Tibial nerve (tissue), 4 donors: Measurements from ENCODE around the gene SCD. TPM values are rescaled to one million over a fixed set of nuclear protein-coding genes. Genes with fewer than 3 reads are reported as not detected.

ENCODE experiments used
- DNase-seq, 2 donors: peaks; one replicate each; pipeline ENCODE4 v3.0.0-alpha.2; 2019; ENCODE audit warnings: low spot score in 2 of 2
- H3K27ac ChIP-seq, 4 donors: fragments of 200-600 bp; sonication (generic) in 3 of 4; one replicate each; pipeline ENCODE4 v1.5.1; 2017 to 2019; ENCODE audit warnings: mild to moderate bottlenecking in 1 of 4
- H3K27me3 ChIP-seq, 2 donors: fragments of 200-600 bp; sonication (generic) in 1 of 2; one replicate each; pipeline versions ENCODE4 v1.5.1 to v1.6.0; 2017 to 2019
- H3K36me3 ChIP-seq, 3 donors: fragments of 200-600 bp; sonication (generic); one replicate each; pipeline ENCODE4 v1.5.1; 2018 to 2019
- H3K4me1 ChIP-seq, 4 donors: fragments of 200-600 bp; sonication (generic) in 3 of 4; one replicate each; pipeline ENCODE4 v1.5.1; 2017 to 2019
- H3K4me3 ChIP-seq, 4 donors: fragments of 200-600 bp; sonication (generic) in 3 of 4; one replicate each; pipeline ENCODE4 v1.5.1; 2017 to 2019; ENCODE audit warnings: mild to moderate bottlenecking in 1 of 4, moderate library complexity in 1 of 4
- H3K9me3 ChIP-seq, 4 donors: fragments of 200-600 bp; sonication (generic) in 3 of 4; one replicate each; pipeline ENCODE4 v1.5.1; 2017 to 2019
- CTCF ChIP-seq, 5 experiments: fragments of 200-600 bp in 3 of 5; fragments of 450-650 bp in 2 of 5; sonication (generic) in 3 of 5; IDR thresholded peaks; one replicate each; pipeline ENCODE4 v1.5.1; 2016 to 2019; ENCODE audit warnings: antibody characterized with exemption in 5 of 5, mild to moderate bottlenecking in 3 of 5, moderate library complexity in 2 of 5
- EP300 ChIP-seq, 2 donors: sonication (generic); formaldehyde crosslinking; IDR thresholded peaks; one replicate each; pipeline ENCODE4 v1.6.1; 2017; ENCODE audit warnings: antibody characterized with exemption in 2 of 2, mild to moderate bottlenecking in 1 of 2
- POLR2A ChIP-seq, 2 donors: fragments of 450-650 bp; IDR thresholded peaks; one replicate each; pipeline ENCODE4 v1.6.1; 2017; ENCODE audit warnings: antibody characterized with exemption in 2 of 2, mild to moderate bottlenecking in 2 of 2, moderate library complexity in 2 of 2
- WGBS, 2 donors: methylation state at CpG; one replicate each; pipeline ENCODE4 v1.1.5; 2018; 5-methylcytosine and 5-hydroxymethylcytosine counted together
- total RNA-seq, 4 donors: library from RNA; depleted of rRNA; stranded (reverse); fragments of >200 nt; gene quantifications; one replicate each; pipeline ENCODE4 v1.1.0, GENCODE V29; 2016

The SCD gene
- total RNA-seq, 4 donors from 2014 or later, result 118 to 500 (median 249) TPM

GRCh38 chr10:100392686-100393003 is 45.6 kb downstream of the SCD start:
- Histone ChIP-seq H3K27ac (no peak overlapping the region), H3K4me3 (no peak overlapping the region), H3K27me3 (no peaks in the 10 kb centered on the region), H3K36me3 (peaks cover 0 to 12% (median 0%) of the 10 kb centered on the region in 3 donors), H3K9me3 (no peaks in the 10 kb centered on the region), H3K4me1 (no peaks in the 10 kb centered on the region)
- DNase-seq, result no peak
- WGBS, 2 donors, result 100% methylated on average over 1 of the region's 1 CpG
- no peak for TF ChIP-seq POLR2A (IDR thresholded peaks at IDR 0.05)
- TF ChIP-seq EP300 (IDR thresholded peaks at IDR 0.05), result no peak
- TF ChIP-seq CTCF (IDR thresholded peaks at IDR 0.05), result no peak

- TF ChIP-seq CTCF (IDR thresholded peaks at IDR 0.05) (no peak), EP300 (IDR thresholded peaks at IDR 0.05) (no peak), POLR2A (IDR thresholded peaks at IDR 0.05) (no peak)
- Histone ChIP-seq H3K27ac (no peak overlapping the region), H3K27me3 (no peaks in the 10 kb centered on the region), H3K36me3 (peaks cover 0 to 8% (median 0%) of the 10 kb centered on the region in 3 donors), H3K4me1 (no peaks in the 10 kb centered on the region), H3K9me3 (no peaks in the 10 kb centered on the region), H3K4me3 (no peak overlapping the region)
- 74 to 98% methylated on average over 2 of the region's 2 CpGs for WGBS, 2 donors
- no peak for DNase-seq
Observed at GRCh38 chr10:100395626-100396025, 48.6 kb downstream of the SCD start.

- Histone ChIP-seq H3K27me3 (no peaks in the 10 kb centered on the region), H3K4me1 (no peaks in the 10 kb centered on the region), H3K27ac (no peak overlapping the region), H3K9me3 (no peaks in the 10 kb centered on the region), H3K36me3 (peaks cover 0 to 8% (median 0%) of the 10 kb centered on the region in 3 donors), H3K4me3 (no peak overlapping the region)
- WGBS, 2 donors, result 93 to 98% methylated on average over 4 of the region's 4 CpGs
- no peak for DNase-seq
- TF ChIP-seq EP300 (IDR thresholded peaks at IDR 0.05) (no peak), CTCF (IDR thresholded peaks at IDR 0.05) (no peak), POLR2A (IDR thresholded peaks at IDR 0.05) (no peak)
Observed at GRCh38 chr10:100396605-100397004, 49.6 kb downstream of the SCD start.

GRCh38 chr10:100401631-100402328 is 54.7 kb downstream of the SCD start:
- WGBS, 2 donors, result 77 to 82% methylated on average over 4 of the region's 4 CpGs
- H3K4me3 ChIP-seq, result no peak overlapping the region

More at GRCh38 chr10:100401631-100402328, 54.7 kb downstream of the SCD start:
- H3K27ac ChIP-seq, result no peak overlapping the region
- H3K27me3 ChIP-seq, result no peaks in the 10 kb centered on the region
- peaks cover 0 to 6% (median 0%) of the 10 kb centered on the region in 4 donors for H3K9me3 ChIP-seq
- TF ChIP-seq CTCF (IDR thresholded peaks at IDR 0.05), result no peak
- no peak for TF ChIP-seq EP300 (IDR thresholded peaks at IDR 0.05)
- TF ChIP-seq POLR2A (IDR thresholded peaks at IDR 0.05), result no peak
- no peak for DNase-seq
- peaks cover 0 to 25% (median 0%) of the 10 kb centered on the region in 3 donors for H3K36me3 ChIP-seq
- H3K4me1 ChIP-seq, result no peaks in the 10 kb centered on the region
